Nephron (organoid): Measurements from ENCODE around the gene PEX16.

Experiments
- H3K27ac Mint-ChIP-seq, 3 experiments: 2 replicates each; pipeline ENCODE4 v1.8.0; 2020; ENCODE audit warnings: mixed read lengths in 3 of 3, mild to moderate bottlenecking in 2 of 3, moderate library complexity in 1 of 3
- H3K27me3 Mint-ChIP-seq: 2 replicates; pipeline ENCODE4 v1.8.0; 2021; ENCODE audit warnings: low read depth, mild to moderate bottlenecking, moderate library complexity, mixed read lengths
- H3K36me3 Mint-ChIP-seq: 2 replicates; pipeline ENCODE4 v1.8.0; 2020; ENCODE audit warnings: low read depth, mixed read lengths
- H3K4me1 Mint-ChIP-seq: 2 replicates; pipeline ENCODE4 v1.8.0; 2020; ENCODE audit warnings: mixed read lengths
- H3K4me3 Mint-ChIP-seq, 3 experiments: 2 replicates each; pipeline ENCODE4 v1.8.0; 2020; ENCODE audit warnings: mild to moderate bottlenecking in 3 of 3, mixed read lengths in 3 of 3, moderate library complexity in 2 of 3
- H3K9me3 Mint-ChIP-seq: 2 replicates; pipeline ENCODE4 v1.8.0; 2020; ENCODE audit warnings: mixed read lengths
- CTCF ChIP-seq, 3 experiments: fragments of 200-600 bp; sonication (generic); IDR thresholded peaks; one replicate each; pipeline ENCODE4 v1.5.0; 2021; ENCODE audit warnings: antibody characterized with exemption in 3 of 3; ENCODE audit not compliant: unreplicated experiment in 3 of 3

Gene PEX16

GRCh38 chr11:45933846-45934579 is 16.3 kb upstream of the PEX16 start:
- peaks cover 8% of the 10 kb centered on the region for H3K4me1 Mint-ChIP-seq
- no peaks in the 10 kb centered on the region for H3K9me3 Mint-ChIP-seq
- no peak for TF ChIP-seq CTCF (IDR thresholded peaks at IDR 0.05; ENCODE audit: unreplicated experiment in 3 of 3)

GRCh38 chr11:45933131-45933831 is 15.6 kb upstream of the PEX16 start:
- no peaks in the 10 kb centered on the region for H3K9me3 Mint-ChIP-seq
- peaks cover 44% of the 10 kb centered on the region for H3K36me3 Mint-ChIP-seq
- H3K27ac Mint-ChIP-seq, result no peak overlapping the region
- H3K4me1 Mint-ChIP-seq, result peaks cover 8% of the 10 kb centered on the region
- H3K4me3 Mint-ChIP-seq, result no peak overlapping the region
- no peaks in the 10 kb centered on the region for H3K27me3 Mint-ChIP-seq
- TF ChIP-seq CTCF (IDR thresholded peaks at IDR 0.05; ENCODE audit: unreplicated experiment in 3 of 3), result no peak

More at GRCh38 chr11:45933846-45934579, 16.3 kb upstream of the PEX16 start:
- peaks cover 48% of the 10 kb centered on the region for H3K36me3 Mint-ChIP-seq
- H3K27me3 Mint-ChIP-seq, result no peaks in the 10 kb centered on the region
- H3K27ac Mint-ChIP-seq, result no peak overlapping the region
- no peak overlapping the region for H3K4me3 Mint-ChIP-seq

GRCh38 chr11:45932217-45932616 is 14.5 kb upstream of the PEX16 start:
- Mint-ChIP-seq H3K27me3 (peaks cover 5% of the 10 kb centered on the region), H3K36me3 (peaks cover 40% of the 10 kb centered on the region), H3K4me3 (no peak overlapping the region), H3K9me3 (no peaks in the 10 kb centered on the region), H3K4me1 (peaks cover 8% of the 10 kb centered on the region), H3K27ac (no peak overlapping the region)
- TF ChIP-seq CTCF (IDR thresholded peaks at IDR 0.05; ENCODE audit: unreplicated experiment in 3 of 3), result no peak

GRCh38 chr11:45931739-45932138 is 14.1 kb upstream of the PEX16 start:
- peaks cover 6% of the 10 kb centered on the region for H3K27me3 Mint-ChIP-seq
- no peak overlapping the region for H3K27ac Mint-ChIP-seq
- no peak overlapping the region for H3K4me3 Mint-ChIP-seq
- TF ChIP-seq CTCF (IDR thresholded peaks at IDR 0.05; ENCODE audit: unreplicated experiment in 3 of 3), result no peak
- peaks cover 8% of the 10 kb centered on the region for H3K4me1 Mint-ChIP-seq
- peaks cover 36% of the 10 kb centered on the region for H3K36me3 Mint-ChIP-seq
- no peaks in the 10 kb centered on the region for H3K9me3 Mint-ChIP-seq

- Mint-ChIP-seq H3K4me3 (no peak overlapping the region), H3K27ac (no peak overlapping the region), H3K36me3 (peaks cover 32% of the 10 kb centered on the region), H3K4me1 (peaks cover 8% of the 10 kb centered on the region), H3K27me3 (peaks cover 11% of the 10 kb centered on the region), H3K9me3 (no peaks in the 10 kb centered on the region)
- TF ChIP-seq CTCF (IDR thresholded peaks at IDR 0.05; ENCODE audit: unreplicated experiment in 3 of 3), result no peak
These were observed 13.4 kb upstream of the PEX16 start for GRCh38 chr11:45930951-45931570.
